HEK293T (cell line): ENCODE results near the gene PFN1.
"Not testable (repeated sequence)": the region's sequence is repeated elsewhere in the genome, so short reads cannot be mapped to it uniquely, and the experiment has no call there.

Experiments used
- CTCF ChIA-PET: fragments of 350-600 bp; formaldehyde crosslinking; extraction: SDS; loops from one replicate; lab custom pipeline; 2021; ENCODE audit warnings: antibody characterized with exemption, inconsistent platforms; lab: Yijun Ruan, JAX
- POLR2A ChIA-PET: fragments of 350-600 bp; formaldehyde crosslinking; extraction: SDS; loops from one replicate; lab custom pipeline; 2020; ENCODE audit warnings: antibody characterized with exemption, inconsistent platforms; lab: Yijun Ruan, JAX
- DNase-seq: peaks from one replicate; pipeline ENCODE4 v3.0.0; 2012; ENCODE audit warnings: mixed read lengths; ENCODE audit errors: extremely low spot score
- ARNT ChIP-seq: fragments of 450-650 bp; IDR thresholded peaks from 2 replicates; pipeline ENCODE4 v1.6.1; 2017; ENCODE audit warnings: mild to moderate bottlenecking
- BHLHE40 ChIP-seq: fragments of 450-650 bp; IDR thresholded peaks from 2 replicates; pipeline ENCODE4 v1.6.1; 2016; ENCODE audit warnings: mild to moderate bottlenecking, moderate library complexity, borderline replicate concordance
- CTBP1 ChIP-seq: fragments of 450-650 bp; IDR thresholded peaks from 2 replicates; pipeline ENCODE4 v1.6.1; 2016; ENCODE audit warnings: borderline replicate concordance
- ELF4 ChIP-seq: fragments of 450-650 bp; IDR thresholded peaks from 2 replicates; pipeline ENCODE4 v1.6.1; 2017; ENCODE audit warnings: antibody characterized with exemption
- FOXA1 ChIP-seq: fragments of 450-650 bp; IDR thresholded peaks from 2 replicates; pipeline ENCODE4 v1.6.1; 2016; ENCODE audit warnings: mild to moderate bottlenecking
- FOXK2 ChIP-seq: fragments of 450-650 bp; IDR thresholded peaks from 2 replicates; pipeline ENCODE4 v1.6.1; 2016; ENCODE audit warnings: mild to moderate bottlenecking
- FOXM1 ChIP-seq: fragments of 450-650 bp; IDR thresholded peaks from 2 replicates; pipeline ENCODE4 v1.6.1; 2017; ENCODE audit warnings: mild to moderate bottlenecking, borderline replicate concordance
- HDGF ChIP-seq: fragments of 450-650 bp; IDR thresholded peaks from 2 replicates; pipeline ENCODE4 v1.6.1; 2017; ENCODE audit warnings: antibody characterized with exemption, borderline replicate concordance
- L3MBTL2 ChIP-seq: fragments of 450-650 bp; conservative IDR thresholded peaks from 2 replicates; pipeline ENCODE4 v1.6.1; 2016; ENCODE audit warnings: mild to moderate bottlenecking
- LEF1 ChIP-seq: fragments of 450-650 bp; IDR thresholded peaks from 2 replicates; pipeline ENCODE4 v1.6.1; 2017; ENCODE audit warnings: mild to moderate bottlenecking, borderline replicate concordance
- NFRKB ChIP-seq: fragments of 450-650 bp; IDR thresholded peaks from 2 replicates; pipeline ENCODE4 v1.6.1; 2016; ENCODE audit warnings: mild to moderate bottlenecking, moderate library complexity
- SP1 ChIP-seq: fragments of 450-650 bp; IDR thresholded peaks from 2 replicates; pipeline ENCODE4 v1.6.1; 2017
- SUZ12 ChIP-seq: fragments of 450-650 bp; IDR thresholded peaks from 2 replicates; pipeline ENCODE4 v1.6.1; 2016; ENCODE audit warnings: mild to moderate bottlenecking
- TARDBP ChIP-seq: fragments of 450-650 bp; IDR thresholded peaks from 2 replicates; pipeline ENCODE4 v1.6.1; 2016
- ZNF384 ChIP-seq: fragments of 450-650 bp; IDR thresholded peaks from 2 replicates; pipeline ENCODE4 v1.6.1; 2016
- TF ChIP-seq, protein P1 (sequence below): fragments of 450-650 bp; IDR thresholded peaks from 2 replicates; pipeline ENCODE4 v1.6.1; 2016

Gene PFN1

DNA sequence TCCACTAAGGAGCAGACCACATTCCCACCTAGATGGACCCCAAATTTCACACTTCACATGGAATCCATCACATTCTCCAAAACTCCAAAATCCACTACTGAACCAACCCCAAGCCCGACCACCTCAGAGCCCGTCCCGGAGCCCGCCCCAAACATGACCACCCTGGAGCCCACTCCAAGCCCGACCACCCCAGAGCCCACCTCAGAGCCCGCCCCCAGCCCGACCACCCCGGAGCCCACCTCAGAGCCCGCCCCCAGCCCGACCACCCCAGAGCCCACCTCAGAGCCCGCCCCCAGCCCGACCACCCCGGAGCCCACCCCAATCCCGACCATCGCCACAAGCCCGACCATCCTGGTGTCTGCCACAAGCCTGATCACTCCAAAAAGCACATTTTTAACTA, 14.7 kb downstream of the PFN1 start:
- ChIA-PET CTCF (interaction anchor here (0.6 kb wide), 1 partner anchor 1157 kb away, joined by 3 read pairs; no protein-coding TSS in a partner anchor), POLR2A (interaction anchor here (1.0 to 1.7 kb wide), 3 partner anchors 14 to 34 kb away, joined by 3 to 4 read pairs (median 3); partner anchors contain the start of gene SPAG7)
- no peak for DNase-seq
- TF ChIP-seq HDGF, result no peak
- TF ChIP-seq CTBP1, result no peak
- TF ChIP-seq SUZ12, result no peak
- TF ChIP-seq ZNF384, result no peak
- no peak for TF ChIP-seq NFRKB
- no peak for TF ChIP-seq L3MBTL2
- TF ChIP-seq LEF1, result no peak

DNA sequence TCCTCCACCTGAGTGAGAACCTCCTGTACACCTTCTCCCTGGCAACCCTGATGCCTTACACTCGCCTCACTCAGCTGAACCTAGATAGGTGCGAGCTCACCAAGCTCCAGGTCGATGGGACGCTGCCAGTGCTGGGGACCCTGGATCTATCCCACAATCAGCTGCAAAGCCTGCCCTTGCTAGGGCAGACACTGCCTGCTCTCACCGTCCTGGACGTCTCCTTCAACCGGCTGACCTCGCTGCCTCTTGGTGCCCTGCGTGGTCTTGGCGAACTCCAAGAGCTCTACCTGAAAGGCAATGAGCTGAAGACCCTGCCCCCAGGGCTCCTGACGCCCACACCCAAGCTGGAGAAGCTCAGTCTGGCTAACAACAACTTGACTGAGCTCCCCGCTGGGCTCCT, 15.6 kb downstream of the PFN1 start:
- no peak for DNase-seq
- ChIA-PET CTCF (no interaction called here), POLR2A (no interaction called here)

DNA sequence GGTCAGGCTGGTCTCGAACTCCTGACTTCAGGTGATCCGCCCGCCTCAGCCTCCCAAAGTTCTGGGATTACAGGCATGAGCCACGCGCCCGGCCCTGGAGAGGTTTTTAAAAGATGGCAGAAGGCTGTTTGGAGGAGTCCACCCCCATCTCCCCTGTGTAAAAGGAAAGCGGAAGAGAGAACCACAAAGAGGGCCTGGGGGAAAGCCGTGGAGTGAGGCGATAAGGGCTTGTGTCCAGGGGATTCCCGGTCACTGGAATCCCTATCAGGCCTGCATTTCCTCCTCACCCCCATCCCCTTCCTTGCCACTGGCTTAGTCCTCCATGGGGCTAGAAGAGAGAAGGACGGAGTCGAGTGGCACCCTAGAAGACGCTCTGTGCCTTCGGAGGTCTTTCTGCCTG, 16.4 kb downstream of the PFN1 start, which contains the start of gene GP1BA:
Gene GP1BA, plus strand, starts transcription at position 315 of the 400 bp plus-strand sequence. CDS start 328 bp downstream, outside the sequence.
- DNase-seq, result no peak
- POLR2A ChIA-PET, result no interaction called here
- TF ChIP-seq ELF4 (no peak), BHLHE40 (no peak), FOXM1 (no peak), FOXK2 (no peak), CTBP1 (no peak), HDGF (no peak), NFRKB (no peak), FOXA1 (no peak), LEF1 (no peak), ARNT (no peak), TARDBP (no peak), L3MBTL2 (no peak), SUZ12 (no peak), ZNF384 (no peak), SP1 (no peak)
- TF ChIP-seq, protein P1, sequence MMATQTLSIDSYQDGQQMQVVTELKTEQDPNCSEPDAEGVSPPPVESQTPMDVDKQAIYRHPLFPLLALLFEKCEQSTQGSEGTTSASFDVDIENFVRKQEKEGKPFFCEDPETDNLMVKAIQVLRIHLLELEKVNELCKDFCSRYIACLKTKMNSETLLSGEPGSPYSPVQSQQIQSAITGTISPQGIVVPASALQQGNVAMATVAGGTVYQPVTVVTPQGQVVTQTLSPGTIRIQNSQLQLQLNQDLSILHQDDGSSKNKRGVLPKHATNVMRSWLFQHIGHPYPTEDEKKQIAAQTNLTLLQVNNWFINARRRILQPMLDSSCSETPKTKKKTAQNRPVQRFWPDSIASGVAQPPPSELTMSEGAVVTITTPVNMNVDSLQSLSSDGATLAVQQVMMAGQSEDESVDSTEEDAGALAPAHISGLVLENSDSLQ, result no peak
- CTCF ChIA-PET, result no interaction called here

More for the DNA sequence above, 15.6 kb downstream of the PFN1 start:
- TF ChIP-seq FOXM1, result no peak

DNA sequence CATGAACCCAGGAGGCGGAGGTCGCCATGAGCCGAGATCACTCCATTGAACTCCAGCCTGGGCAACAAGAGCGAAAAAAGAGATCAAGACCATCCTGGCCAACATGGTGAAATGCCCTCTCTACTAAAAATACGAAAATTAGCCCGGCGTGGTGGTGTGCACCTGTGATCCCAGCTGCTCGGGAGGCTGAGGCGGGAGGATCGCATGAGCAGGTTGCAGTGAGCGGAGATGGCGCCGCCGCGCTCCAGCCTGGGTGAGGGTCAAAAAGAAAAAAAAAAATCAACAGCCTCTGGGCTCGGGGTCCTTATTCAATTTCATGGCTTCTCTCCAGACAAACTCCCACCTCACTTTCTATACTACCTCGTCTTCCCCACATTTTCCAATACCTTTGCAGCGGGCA, 19.4 kb downstream of the PFN1 start:
- ChIA-PET POLR2A (interaction anchor here (1.7 kb wide), 1 partner anchor 11 kb away, joined by 8 read pairs; the partner anchor contains the start of genes RNF167 and SLC25A11), CTCF (no interaction called here)
- no peak for DNase-seq
- TF ChIP-seq, protein P1, result no peak
- TF ChIP-seq ELF4, result no peak

DNA sequence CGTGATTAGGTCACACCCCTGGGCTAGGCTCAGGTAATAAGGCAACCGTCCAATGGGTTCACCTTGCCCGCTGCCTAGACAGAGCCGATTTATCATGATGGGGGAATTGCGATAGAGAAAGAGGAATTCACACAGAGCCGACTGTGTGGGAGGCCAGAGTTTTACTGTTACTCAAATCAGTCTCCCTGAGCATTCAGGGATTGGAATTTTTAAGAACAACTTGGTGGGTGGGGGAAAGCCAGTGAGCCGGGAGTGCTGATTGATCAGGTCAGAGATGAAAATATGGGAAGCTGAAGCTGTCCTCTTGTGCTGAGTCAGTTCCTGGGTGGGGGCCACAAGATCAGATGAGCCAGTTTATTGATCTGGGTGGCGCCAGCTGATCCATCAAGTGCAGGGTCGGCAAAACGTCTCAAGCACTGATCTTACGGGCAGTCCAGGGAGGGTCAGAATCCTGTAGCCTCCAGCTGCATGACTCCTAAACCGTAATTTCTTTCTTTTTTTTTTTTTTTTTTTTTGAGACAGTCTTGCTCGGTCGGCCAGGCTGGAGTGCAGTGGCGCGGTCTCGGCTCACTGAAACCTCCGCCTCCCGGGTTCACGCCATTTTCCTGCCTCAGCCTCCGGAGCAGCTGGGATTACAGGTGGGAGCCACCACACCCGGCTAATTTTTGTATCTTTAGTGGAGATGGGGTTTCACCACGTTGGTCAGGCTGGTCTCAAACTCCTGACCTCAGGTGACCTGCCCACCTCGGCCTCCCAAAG, 21.6 kb downstream of the PFN1 start:
- CTCF ChIA-PET, DNase-seq: not testable (repeated sequence)
- POLR2A ChIA-PET, result interaction anchor here (1.0 to 1.6 kb wide), 2 partner anchors 13 kb away, joined by 4 to 6 read pairs; partner anchors contain the start of genes RNF167 and SLC25A11

DNA sequence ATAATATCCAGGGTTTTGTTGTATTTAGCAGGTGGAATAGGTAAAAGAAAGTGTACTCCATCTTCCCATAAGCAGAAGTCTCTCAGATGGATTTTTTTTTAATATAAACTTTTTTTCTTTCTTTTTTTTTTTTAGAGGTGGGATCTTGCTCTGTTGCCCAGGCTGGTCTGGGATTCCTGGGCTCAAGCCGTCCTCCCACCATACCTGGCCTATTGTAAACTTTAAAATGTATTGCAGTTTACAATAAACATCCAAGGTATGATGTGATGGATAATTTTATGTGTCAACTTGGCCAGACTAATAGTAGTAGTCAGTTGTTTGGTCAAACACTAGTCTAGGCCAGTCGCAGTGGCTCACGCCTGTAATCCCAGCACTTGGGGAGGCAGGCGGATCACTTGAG, 27.0 kb downstream of the PFN1 start:
- no peak for DNase-seq
- TF ChIP-seq L3MBTL2 (no peak), BHLHE40 (no peak), ELF4 (no peak), ZNF384 (no peak), TARDBP (no peak), LEF1 (no peak), FOXA1 (no peak), FOXK2 (no peak), HDGF (no peak), FOXM1 (no peak), ARNT (no peak), CTBP1 (no peak), SUZ12 (no peak), SP1 (no peak), NFRKB (no peak)
- TF ChIP-seq, protein P1, result no peak
- ChIA-PET POLR2A (interaction anchor here (3.7 kb wide), 1 partner anchor 18 kb away, joined by 30 read pairs; the partner anchor contains the start of genes RNF167 and SLC25A11), CTCF (no interaction called here)
